ENCODE results near the gene CDK3. TPM values are rescaled to one million over a fixed set of nuclear protein-coding genes. Genes with fewer than 3 reads are reported as not detected.
A peak's percentile ranks its signal among the peaks of the same experiment; 100 is the strongest.

The CDK3 gene
- polyA plus RNA-seq, 1 experiment: 2.9 TPM

DNA sequence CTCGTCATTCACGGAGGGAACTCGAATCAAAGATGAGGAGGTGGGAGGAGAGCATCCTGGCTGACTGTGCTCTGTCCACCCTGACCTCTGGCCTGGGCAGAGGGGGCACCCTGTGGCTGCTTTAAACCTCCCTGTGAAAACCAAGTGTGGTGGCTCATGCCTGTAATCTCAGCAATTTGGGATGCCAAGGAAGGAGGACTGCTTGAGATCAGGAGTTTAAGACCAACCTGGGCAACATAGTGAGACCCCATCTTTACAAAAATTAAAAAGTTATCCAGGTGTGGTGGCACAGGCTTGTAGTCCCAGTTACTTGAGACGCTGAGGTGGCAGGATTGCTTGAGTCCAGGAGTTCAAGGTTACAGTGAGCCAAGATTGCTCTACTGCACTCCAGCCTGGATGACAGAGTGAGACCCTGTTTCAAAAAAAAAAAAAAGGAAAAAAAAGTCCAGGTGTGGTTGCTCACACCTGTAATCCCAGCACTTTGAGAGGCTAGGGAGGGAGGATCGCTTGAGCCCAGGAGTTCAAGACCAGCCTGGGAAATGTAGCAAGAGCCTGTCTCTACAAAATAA is 5.8 kb upstream of the CDK3 start:
- TF ChIP-seq, protein P1, sequence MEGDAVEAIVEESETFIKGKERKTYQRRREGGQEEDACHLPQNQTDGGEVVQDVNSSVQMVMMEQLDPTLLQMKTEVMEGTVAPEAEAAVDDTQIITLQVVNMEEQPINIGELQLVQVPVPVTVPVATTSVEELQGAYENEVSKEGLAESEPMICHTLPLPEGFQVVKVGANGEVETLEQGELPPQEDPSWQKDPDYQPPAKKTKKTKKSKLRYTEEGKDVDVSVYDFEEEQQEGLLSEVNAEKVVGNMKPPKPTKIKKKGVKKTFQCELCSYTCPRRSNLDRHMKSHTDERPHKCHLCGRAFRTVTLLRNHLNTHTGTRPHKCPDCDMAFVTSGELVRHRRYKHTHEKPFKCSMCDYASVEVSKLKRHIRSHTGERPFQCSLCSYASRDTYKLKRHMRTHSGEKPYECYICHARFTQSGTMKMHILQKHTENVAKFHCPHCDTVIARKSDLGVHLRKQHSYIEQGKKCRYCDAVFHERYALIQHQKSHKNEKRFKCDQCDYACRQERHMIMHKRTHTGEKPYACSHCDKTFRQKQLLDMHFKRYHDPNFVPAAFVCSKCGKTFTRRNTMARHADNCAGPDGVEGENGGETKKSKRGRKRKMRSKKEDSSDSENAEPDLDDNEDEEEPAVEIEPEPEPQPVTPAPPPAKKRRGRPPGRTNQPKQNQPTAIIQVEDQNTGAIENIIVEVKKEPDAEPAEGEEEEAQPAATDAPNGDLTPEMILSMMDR (IDR thresholded peaks at IDR 0.05; ENCODE audit: low read depth, low read length): no peak
- no peak for DNase-seq (ENCODE audit: low read depth, low spot score)
- H3K27ac ChIP-seq (ENCODE audit: low read depth, low read length): no peak overlapping the region
- no peak overlapping the region for H3K4me3 ChIP-seq (ENCODE audit: low read depth, low read length)
- CTCF ChIA-PET: interaction anchor here (2.4 kb wide), 1 partner anchor 19 kb away, joined by 9 read pairs; no protein-coding TSS in a partner anchor
- no peaks in the 10 kb centered on the region for H3K9me3 ChIP-seq (ENCODE audit: control insufficient read depth, insufficient read depth, low read length)
- no peaks in the 10 kb centered on the region for H3K27me3 ChIP-seq (ENCODE audit: control insufficient read depth, insufficient read depth, low read length)
- POLR2A ChIA-PET: no interaction called here

DNA sequence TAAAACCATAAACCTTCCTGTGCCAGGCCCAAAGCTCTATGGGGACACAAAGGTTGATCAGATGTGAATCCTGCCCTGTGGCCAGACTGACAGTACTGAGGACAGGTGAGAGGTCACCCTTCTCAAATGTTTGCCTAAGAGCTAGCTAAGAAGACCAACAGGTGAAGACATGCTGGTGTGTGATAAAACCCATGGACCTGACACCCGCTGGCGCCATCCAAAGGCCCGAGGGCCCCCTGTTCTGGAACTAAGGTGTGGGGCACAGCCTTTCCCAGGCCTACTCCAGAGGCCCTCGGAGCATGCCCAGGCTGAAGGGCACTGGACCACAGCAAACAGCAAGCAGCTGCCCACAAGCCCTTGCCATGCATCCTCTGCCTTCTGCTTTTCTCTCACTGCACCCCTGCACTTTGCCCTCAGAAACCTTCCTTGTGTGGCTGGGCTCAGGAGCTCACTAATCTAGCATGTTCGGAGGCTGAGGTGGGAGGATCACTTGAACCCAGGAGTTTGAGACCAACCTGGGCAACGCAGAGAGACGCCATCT is 5.2 kb upstream of the CDK3 start:
- Histone ChIP-seq H3K4me3 (ENCODE audit: low read depth, low read length) (no peak overlapping the region), H3K9me3 (ENCODE audit: control insufficient read depth, insufficient read depth, low read length) (no peaks in the 10 kb centered on the region), H3K27ac (ENCODE audit: low read depth, low read length) (no peak overlapping the region), H3K27me3 (ENCODE audit: control insufficient read depth, insufficient read depth, low read length) (no peaks in the 10 kb centered on the region)
- no peak for DNase-seq (ENCODE audit: low read depth, low spot score)
- TF ChIP-seq, protein P1 (IDR thresholded peaks at IDR 0.05; ENCODE audit: low read depth, low read length): no peak
- ChIA-PET POLR2A (no interaction called here), CTCF (interaction anchor here (2.4 kb wide), 1 partner anchor 19 kb away, joined by 9 read pairs; no protein-coding TSS in a partner anchor)

DNA sequence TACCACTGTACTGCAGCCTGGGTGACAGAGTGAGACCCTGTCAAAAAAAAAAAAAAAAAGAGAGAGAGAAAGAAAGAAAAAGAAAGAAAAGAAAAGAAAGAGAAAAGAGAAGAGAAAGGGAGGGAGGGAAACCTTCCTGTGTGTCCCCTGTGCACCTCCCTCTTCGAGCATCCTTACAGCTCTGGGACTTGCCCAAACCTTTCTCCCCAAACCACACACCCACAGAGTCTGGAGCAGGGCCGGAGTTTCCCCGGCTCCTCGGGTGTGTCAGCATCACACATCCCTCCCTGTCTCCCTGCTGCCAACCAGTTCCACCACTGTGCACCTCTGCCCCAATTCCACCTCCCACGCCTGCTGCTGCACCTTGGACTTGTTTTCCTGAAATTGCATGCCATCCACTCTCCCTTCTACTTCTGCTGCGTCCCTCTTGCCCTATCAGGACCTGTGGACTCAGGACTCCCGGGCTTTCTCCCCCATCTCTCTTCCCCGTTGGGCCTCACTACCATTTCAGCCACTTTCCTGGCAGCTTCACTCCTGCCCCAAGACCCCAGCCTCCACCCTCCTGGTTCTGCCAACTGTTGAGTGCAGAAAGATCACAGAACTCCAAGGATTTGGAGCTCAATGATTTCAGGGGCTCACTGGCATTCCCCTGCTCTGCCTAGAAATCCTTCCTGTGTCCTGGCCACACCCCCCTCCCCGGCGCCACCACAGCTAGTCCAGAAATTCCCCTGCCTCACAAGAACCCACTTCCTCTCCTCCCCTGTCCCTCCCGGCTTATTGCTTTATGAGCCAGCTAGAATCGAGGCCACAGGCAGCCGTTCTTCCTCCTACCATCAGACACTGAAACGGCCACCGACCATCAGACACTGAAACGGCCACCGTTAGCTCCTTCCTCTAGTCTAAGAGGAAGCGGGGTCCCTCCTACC is 3.7 kb upstream of the CDK3 start:
- Histone ChIP-seq H3K27me3 (ENCODE audit: control insufficient read depth, insufficient read depth, low read length) (no peaks in the 10 kb centered on the region), H3K9me3 (ENCODE audit: control insufficient read depth, insufficient read depth, low read length) (no peaks in the 10 kb centered on the region), H3K4me3 (ENCODE audit: low read depth, low read length) (no peak overlapping the region), H3K27ac (ENCODE audit: low read depth, low read length) (peak overlapping the region; percentile 47)
- TF ChIP-seq, protein P1 (IDR thresholded peaks at IDR 0.05; ENCODE audit: low read depth, low read length): no peak
- no peak for DNase-seq (ENCODE audit: low read depth, low spot score)
- CTCF ChIA-PET: interaction anchor here (0.9 to 6.4 kb wide), 3 partner anchors 8 to 17 kb away, joined by 3 to 37 read pairs (median 4); no protein-coding TSS in a partner anchor
- POLR2A ChIA-PET: interaction anchor here (0.5 kb wide), 1 partner anchor 34 kb away, joined by 3 read pairs; no protein-coding TSS in a partner anchor

DNA sequence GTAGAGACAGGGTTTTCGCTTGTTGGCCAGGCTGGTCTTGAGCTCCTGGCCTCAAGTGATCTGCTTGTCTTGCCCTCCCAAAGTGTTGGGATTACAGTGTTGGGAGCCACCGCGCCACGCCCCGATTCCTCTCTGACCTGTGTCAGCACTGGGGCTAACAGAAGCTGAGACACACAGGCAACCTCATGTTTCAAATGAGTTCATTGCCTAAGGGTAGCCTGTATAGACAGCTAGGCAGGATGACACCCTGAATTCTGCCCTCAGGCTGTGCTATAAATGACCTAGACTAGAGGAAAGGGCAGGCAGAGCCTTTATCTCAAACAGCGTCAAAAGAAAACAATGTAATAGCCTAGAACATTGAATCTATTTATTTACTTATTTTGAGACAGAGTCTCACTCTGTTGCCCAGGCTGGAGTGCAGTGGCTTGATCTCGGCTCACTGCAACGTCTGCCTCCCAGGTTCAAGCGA is 2.3 kb upstream of the CDK3 start:
- DNase-seq (ENCODE audit: low read depth, low spot score): no peak
- TF ChIP-seq, protein P1 (IDR thresholded peaks at IDR 0.05; ENCODE audit: low read depth, low read length): no peak
- POLR2A ChIA-PET: interaction anchor here (0.7 kb wide), 2 partner anchors 17 to 281 kb away, joined by 5 read pairs; no protein-coding TSS in a partner anchor
- CTCF ChIA-PET: interaction anchor here (6.4 kb wide), 1 partner anchor 16 kb away, joined by 37 read pairs; no protein-coding TSS in a partner anchor
- no peaks in the 10 kb centered on the region for H3K27me3 ChIP-seq (ENCODE audit: control insufficient read depth, insufficient read depth, low read length)
- no peaks in the 10 kb centered on the region for H3K9me3 ChIP-seq (ENCODE audit: control insufficient read depth, insufficient read depth, low read length)
- H3K4me3 ChIP-seq (ENCODE audit: low read depth, low read length): no peak overlapping the region
- no peak overlapping the region for H3K27ac ChIP-seq (ENCODE audit: low read depth, low read length)

All from AG04450 (cell line).